HepG2 (cell line): Measurements from ENCODE around the gene TAPBP. TPM values are rescaled to one million over a fixed set of nuclear protein-coding genes. Genes with fewer than 3 reads are reported as not detected.

ENCODE experiments used
- ATF5 ChIP-seq: sonication (generic); formaldehyde crosslinking; IDR thresholded peaks from 2 replicates; pipeline ENCODE4 v1.4.0; 2020; ENCODE audit warnings: mild to moderate bottlenecking, low read depth, missing genetic modification reagents
- HHEX ChIP-seq: IDR thresholded peaks from 2 replicates; pipeline ENCODE4 v1.6.1; 2016; ENCODE audit warnings: control low read depth
- HOXD1 ChIP-seq: sonication (generic); formaldehyde crosslinking; IDR thresholded peaks from 2 replicates; pipeline ENCODE4 v1.5.0; 2020; ENCODE audit warnings: missing genetic modification reagents
- NFRKB ChIP-seq: fragments of 450-650 bp; IDR thresholded peaks from 2 replicates; pipeline ENCODE4 v1.6.1; 2017
- PHB2 ChIP-seq: fragments of 450-650 bp; IDR thresholded peaks from 2 replicates; pipeline ENCODE4 v1.6.1; 2018; ENCODE audit not compliant: partially characterized antibody
- PPARG ChIP-seq: conservative IDR thresholded peaks from 2 replicates; pipeline ENCODE4 v1.6.1; 2016; ENCODE audit warnings: missing biosample characterization, missing genetic modification reagents
- REL ChIP-seq: sonication (generic); formaldehyde crosslinking; conservative IDR thresholded peaks from 2 replicates; pipeline ENCODE4 v1.8.0; 2022; ENCODE audit warnings: mild to moderate bottlenecking, missing genetic modification reagents, moderate library complexity
- TRAFD1 ChIP-seq: sonication (generic); formaldehyde crosslinking; IDR thresholded peaks from 2 replicates; pipeline ENCODE4 v1.5.1; 2020; ENCODE audit warnings: missing genetic modification reagents, mild to moderate bottlenecking, borderline replicate concordance
- TRIM24 ChIP-seq: sonication (generic); formaldehyde crosslinking; IDR thresholded peaks from 2 replicates; pipeline ENCODE4 v1.8.0; 2022; ENCODE audit warnings: mild to moderate bottlenecking, missing genetic modification reagents
- ZMYM3 ChIP-seq: sonication (generic); formaldehyde crosslinking; IDR thresholded peaks from 2 replicates; pipeline ENCODE4 v1.5.1; 2020; ENCODE audit warnings: mild to moderate bottlenecking, missing genetic modification reagents
- ZNF318 ChIP-seq: sonication (generic); formaldehyde crosslinking; IDR thresholded peaks from 2 replicates; pipeline ENCODE4 v1.4.0; 2020; ENCODE audit warnings: mild to moderate bottlenecking, missing genetic modification reagents
- ZNF354B ChIP-seq: sonication (generic); formaldehyde crosslinking; IDR thresholded peaks from 2 replicates; pipeline ENCODE4 v1.8.0; 2022; ENCODE audit warnings: mild to moderate bottlenecking, missing genetic modification reagents
- ZNF512 ChIP-seq: sonication (generic); formaldehyde crosslinking; IDR thresholded peaks from 2 replicates; pipeline ENCODE4 v1.4.0; 2020; ENCODE audit warnings: mild to moderate bottlenecking, missing genetic modification reagents
- ZNF572 ChIP-seq: sonication (generic); formaldehyde crosslinking; IDR thresholded peaks from 2 replicates; pipeline ENCODE4 v1.5.1; 2020; ENCODE audit warnings: mild to moderate bottlenecking, missing genetic modification reagents
- ZNF607 ChIP-seq: sonication (generic); formaldehyde crosslinking; IDR thresholded peaks from 2 replicates; pipeline ENCODE4 v1.5.1; 2020; ENCODE audit warnings: missing genetic modification reagents, mild to moderate bottlenecking, borderline replicate concordance
- ZNF891 ChIP-seq: sonication (generic); formaldehyde crosslinking; IDR thresholded peaks from 2 replicates; pipeline ENCODE4 v1.5.0; 2020; ENCODE audit warnings: mild to moderate bottlenecking, missing genetic modification reagents
- polyA plus RNA-seq, 8 experiments: library from polyadenylated mRNA; depleted of rRNA in 3 of 8; stranded (reverse) in 7 of 8; unstranded in 1 of 8; fragments of >200 nt; fragmentation: Illumina TruSeq in 4 of 8; extraction: Trizol in 4 of 8; gene quantifications; 2 replicates each; pipeline versions ENCODE4 v1.2.1 to v1.2.3, GENCODE V29; 2011 to 2016; ENCODE audit warnings: low read depth in 4 of 8, missing spikeins in 1 of 8, mixed read lengths in 1 of 8; ENCODE audit not compliant: insufficient read depth in 1 of 8
- total RNA-seq, 5 experiments: library from RNA; depleted of rRNA; stranded (reverse); fragments of >200 nt; fragmentation: Illumina TruSeq; extraction: Trizol; gene quantifications; 2 replicates each; pipeline ENCODE4 v1.2.3, GENCODE V29; 2016; ENCODE audit warnings: low read depth in 1 of 5

Gene TAPBP
- total and polyA plus RNA-seq, 2 of the 13 experiments (the other 11 are each of a cell fraction or from before 2014, with no cell fraction given), result 27.4 to 32.3 TPM

GRCh38 chr6:33271468-33272274, 42.2 kb downstream of the TAPBP start, which contains the start of the genes RPS18 and VPS52 (continued):
- TF ChIP-seq PHB2 (no peak), REL (peak; percentile 31; the same call in 1 of the 2 replicates), NFRKB (peak; percentile 96), HOXD1 (CRISPR knock-in tag) (peak; percentile 81; the same call in 1 of the 2 replicates), ATF5 (CRISPR knock-in tag) (0 out of 2 replicates have a peak, but pooled peaks have one; percentile 28), ZNF318 (CRISPR knock-in tag) (0 out of 2 replicates have a peak, but pooled peaks have one; percentile 21), ZMYM3 (CRISPR knock-in tag) (peak; percentile 78), ZNF891 (CRISPR knock-in tag) (peak; percentile 87), HHEX (CRISPR knock-in tag) (0 out of 2 replicates have a peak, but pooled peaks have one; percentile 20), ZNF607 (CRISPR knock-in tag) (peak; percentile 78), TRAFD1 (CRISPR knock-in tag) (peak; percentile 27), ZNF572 (CRISPR knock-in tag) (peak; percentile 71; the same call in 1 of the 2 replicates), TRIM24 (CRISPR knock-in tag) (no peak), ZNF354B (CRISPR knock-in tag) (no peak; the same call in none of the 2 replicates), ZNF512 (CRISPR knock-in tag) (no peak), PPARG (CRISPR knock-in tag) (peak; percentile 70; the same call in 1 of the 2 replicates)
